Measurements from ENCODE around the gene IFT81. TPM values are rescaled to one million over a fixed set of nuclear protein-coding genes. Genes with fewer than 3 reads are reported as not detected.

IFT81 gene
- total RNA-seq, 1 experiment from 2014 or later = 8.5 TPM

DNA sequence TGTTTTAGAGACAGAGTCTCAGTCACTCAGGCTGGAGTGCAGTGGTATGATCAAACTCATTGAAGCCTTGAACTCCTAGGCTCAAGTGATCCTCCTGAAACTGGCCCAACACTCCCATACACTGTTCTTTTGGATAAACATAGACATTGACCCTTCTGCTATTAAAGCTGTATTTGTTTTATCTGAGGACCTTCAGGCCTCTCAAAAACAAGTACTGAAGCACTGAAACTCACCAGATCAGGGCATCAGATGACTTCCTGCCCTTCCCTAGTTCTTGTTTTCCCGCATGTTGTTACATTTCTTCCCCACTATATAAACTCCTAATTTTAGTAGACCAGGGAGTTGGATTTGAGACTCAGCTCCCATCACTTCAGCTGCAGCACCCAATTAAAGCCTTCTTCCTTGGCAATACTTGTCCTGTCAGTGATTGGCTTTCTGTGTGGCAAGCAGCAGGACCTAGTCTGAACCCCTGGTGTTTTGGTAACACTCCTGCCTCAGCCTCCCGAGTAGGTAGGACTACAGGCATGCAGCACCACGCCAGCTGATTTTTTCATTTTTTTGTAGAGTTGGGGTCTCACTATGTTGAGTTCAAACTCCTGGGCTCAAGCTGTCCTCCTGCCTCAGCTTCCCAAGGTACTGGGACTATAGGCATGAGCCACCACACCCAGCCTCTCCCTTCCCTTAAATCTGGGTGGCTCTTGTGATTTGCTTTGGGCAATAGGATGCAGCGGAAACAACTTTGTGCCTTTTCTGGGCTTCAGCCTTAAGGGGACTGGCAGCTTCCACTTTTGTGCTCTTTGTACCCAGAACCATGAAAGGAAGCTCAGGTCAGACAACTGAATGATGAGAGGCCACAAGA lies 12.5 kb upstream of the IFT81 start:
- ChIA-PET POLR2A (interaction anchor here (0.6 kb wide), 2 partner anchors 47 to 242 kb away, joined by 3 read pairs; no protein-coding TSS in a partner anchor), CTCF (interaction anchor here (0.6 to 3.1 kb wide), 5 partner anchors 10 to 490 kb away, joined by 3 to 10 read pairs (median 5); no protein-coding TSS in a partner anchor)
- no peak overlapping the region for H3K27ac Mint-ChIP-seq (ENCODE audit: low read depth, unreplicated experiment)
- intact Hi-C loops (cut with micrococcal nuclease) = no loop called here
- H3K36me3 Mint-ChIP-seq (ENCODE audit: insufficient read depth, unreplicated experiment) = no peaks in the 10 kb centered on the region
- BruUV-seq (replicated peaks) = no TSS peak
- peaks cover 20% of the 10 kb centered on the region for H3K4me1 Mint-ChIP-seq (ENCODE audit: insufficient read depth, unreplicated experiment)
- H3K27me3 Mint-ChIP-seq (ENCODE audit: insufficient read depth, unreplicated experiment) = no peaks in the 10 kb centered on the region
- H3K4me3 Mint-ChIP-seq (ENCODE audit: unreplicated experiment) = no peak overlapping the region
- H3K9me3 Mint-ChIP-seq (ENCODE audit: unreplicated experiment) = no peaks in the 10 kb centered on the region
- TF ChIP-seq CTCF (IDR thresholded peaks at IDR 0.05; ENCODE audit: unreplicated experiment) = no peak
- DNase-seq (ENCODE audit: unreplicated experiment) = no peak

DNA sequence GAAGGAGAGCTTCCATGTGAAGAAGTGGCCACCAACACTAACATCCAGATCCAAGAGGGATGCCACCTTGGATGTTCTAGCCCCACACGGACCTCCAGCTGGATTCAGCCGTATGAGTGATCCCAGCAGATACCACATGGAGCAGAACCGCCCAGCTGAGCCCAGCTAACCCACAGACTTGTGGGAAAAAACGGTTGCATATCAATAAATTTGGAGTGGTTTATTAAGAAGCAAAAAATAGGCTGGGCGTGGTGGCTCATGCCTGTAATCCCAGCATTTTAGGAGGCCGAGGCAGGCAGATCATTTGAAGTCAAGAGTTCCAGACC lies 11.9 kb upstream of the IFT81 start:
- no peaks in the 10 kb centered on the region for H3K9me3 Mint-ChIP-seq (ENCODE audit: unreplicated experiment)
- no peaks in the 10 kb centered on the region for H3K36me3 Mint-ChIP-seq (ENCODE audit: insufficient read depth, unreplicated experiment)
- no peak overlapping the region for H3K4me3 Mint-ChIP-seq (ENCODE audit: unreplicated experiment)
- intact Hi-C loops (cut with micrococcal nuclease) = no loop called here
- POLR2A ChIA-PET = interaction anchor here (0.6 kb wide), 1 partner anchor 242 kb away, joined by 3 read pairs; no protein-coding TSS in a partner anchor
- no peak overlapping the region for H3K27ac Mint-ChIP-seq (ENCODE audit: low read depth, unreplicated experiment)
- no peak for TF ChIP-seq CTCF (IDR thresholded peaks at IDR 0.05; ENCODE audit: unreplicated experiment)
- no peak for DNase-seq (ENCODE audit: unreplicated experiment)
- peaks cover 20% of the 10 kb centered on the region for H3K4me1 Mint-ChIP-seq (ENCODE audit: insufficient read depth, unreplicated experiment)
- no peaks in the 10 kb centered on the region for H3K27me3 Mint-ChIP-seq (ENCODE audit: insufficient read depth, unreplicated experiment)
- CTCF ChIA-PET = interaction anchor here (0.6 to 3.1 kb wide), 4 partner anchors 12 to 489 kb away, joined by 3 to 10 read pairs (median 4); no protein-coding TSS in a partner anchor
- BruUV-seq (replicated peaks) = no TSS peak

DNA sequence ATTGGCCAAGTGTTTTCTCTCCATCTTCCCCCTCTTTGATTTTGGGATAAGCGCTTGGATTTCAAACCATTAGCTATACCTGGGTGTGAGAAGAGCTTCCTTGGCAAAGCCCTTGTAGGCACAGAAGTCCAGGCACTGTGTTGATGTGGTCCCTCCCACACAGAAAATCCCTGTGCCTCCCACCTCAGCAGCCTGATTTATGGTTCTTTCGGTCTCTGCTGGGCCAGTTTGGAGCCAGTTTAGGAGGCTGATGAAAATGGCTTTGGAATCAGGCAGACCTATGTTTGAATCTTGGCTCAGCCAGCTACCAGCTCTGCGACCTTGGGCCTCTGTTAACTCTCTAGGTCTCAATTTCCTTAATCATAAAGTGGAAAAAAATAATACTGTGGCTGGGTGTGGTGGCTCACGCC lies 9.6 kb upstream of the IFT81 start:
- no TSS peak for BruUV-seq (replicated peaks)
- ChIA-PET CTCF (interaction anchor here (1.0 to 1.7 kb wide), 3 partner anchors 9 to 317 kb away, joined by 3 to 4 read pairs (median 3); partner anchors contain the start of gene IFT81), POLR2A (interaction anchor here (0.6 kb wide), 4 partner anchors 12 to 387 kb away, joined by 3 read pairs; no protein-coding TSS in a partner anchor)
- Mint-ChIP-seq H3K27ac (ENCODE audit: low read depth, unreplicated experiment) (no peak overlapping the region), H3K4me3 (ENCODE audit: unreplicated experiment) (no peak overlapping the region), H3K36me3 (ENCODE audit: insufficient read depth, unreplicated experiment) (no peaks in the 10 kb centered on the region), H3K4me1 (ENCODE audit: insufficient read depth, unreplicated experiment) (peaks cover 5% of the 10 kb centered on the region), H3K27me3 (ENCODE audit: insufficient read depth, unreplicated experiment) (no peaks in the 10 kb centered on the region), H3K9me3 (ENCODE audit: unreplicated experiment) (no peaks in the 10 kb centered on the region)
- no peak for DNase-seq (ENCODE audit: unreplicated experiment)
- intact Hi-C loops (cut with micrococcal nuclease) = no loop called here
- no peak for TF ChIP-seq CTCF (IDR thresholded peaks at IDR 0.05; ENCODE audit: unreplicated experiment)

GRCh38 chr12:110115675-110116074 lies 8.5 kb upstream of the IFT81 start:
- ChIA-PET POLR2A (interaction anchor here (0.6 to 0.8 kb wide), 2 partner anchors 20 to 225 kb away, joined by 3 read pairs; no protein-coding TSS in a partner anchor), CTCF (interaction anchor here (0.6 to 1.7 kb wide), 7 partner anchors 8 to 688 kb away, joined by 3 to 4 read pairs (median 3); partner anchors contain the start of gene IFT81)
- Mint-ChIP-seq H3K4me1 (ENCODE audit: insufficient read depth, unreplicated experiment) (no peaks in the 10 kb centered on the region), H3K4me3 (ENCODE audit: unreplicated experiment) (no peak overlapping the region), H3K27ac (ENCODE audit: low read depth, unreplicated experiment) (no peak overlapping the region), H3K36me3 (ENCODE audit: insufficient read depth, unreplicated experiment) (no peaks in the 10 kb centered on the region), H3K9me3 (ENCODE audit: unreplicated experiment) (no peaks in the 10 kb centered on the region), H3K27me3 (ENCODE audit: insufficient read depth, unreplicated experiment) (no peaks in the 10 kb centered on the region)
- no TSS peak for BruUV-seq (replicated peaks)
- TF ChIP-seq CTCF (IDR thresholded peaks at IDR 0.05; ENCODE audit: unreplicated experiment) = no peak
- no peak for DNase-seq (ENCODE audit: unreplicated experiment)
- intact Hi-C loops (cut with micrococcal nuclease) = no loop called here
